ENCODE data around the gene RAD54L. TPM values are rescaled to one million over a fixed set of nuclear protein-coding genes. Genes with fewer than 3 reads are reported as not detected.
A peak's percentile ranks its signal among the peaks of the same experiment; 100 is the strongest.

RAD54L gene
- total RNA-seq, 6 donors from 2014 or later: 0.78 to 2.4 (median 1.6) TPM; not detected in 2

DNA sequence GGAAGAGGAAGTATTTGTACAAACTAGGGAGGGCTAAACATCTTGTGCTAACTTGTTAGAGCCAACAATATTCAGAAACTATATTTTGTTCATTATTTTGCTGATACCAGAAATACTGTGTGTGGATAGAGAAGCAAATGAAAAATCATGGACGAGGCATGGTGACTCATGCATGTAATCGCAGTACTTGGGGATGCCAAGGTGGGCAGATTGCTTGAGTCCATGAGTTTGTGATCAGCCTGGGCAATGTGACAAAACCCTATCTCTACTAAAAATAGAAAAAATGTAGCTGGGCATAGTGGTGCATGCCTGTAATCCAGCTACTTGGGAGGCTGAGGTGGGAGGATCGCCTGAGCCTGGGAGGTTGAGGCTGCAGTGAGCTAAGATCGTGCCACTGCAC is 42.4 kb downstream of the RAD54L start:
- H3K9me3 ChIP-seq: no peaks in the 10 kb centered on the region
- 87 to 90% methylated on average over 4 of the region's 4 CpGs for WGBS, 2 donors
- no peak overlapping the region for H3K27ac ChIP-seq
- no peak overlapping the region for H3K4me3 ChIP-seq
- no peak for DNase-seq
- ATAC-seq (ENCODE audit: low FRiP score in 2 of 2): no peak
- no peaks in the 10 kb centered on the region for H3K27me3 ChIP-seq
- peaks cover 15 to 55% (median 27%) of the 10 kb centered on the region in 4 donors for H3K36me3 ChIP-seq
- peaks cover 0 to 7% (median 2%) of the 10 kb centered on the region in 4 donors for H3K4me1 ChIP-seq
- TF ChIP-seq POLR2AphosphoS5 (IDR thresholded peaks at IDR 0.05): no peak
- TF ChIP-seq, protein P1, sequence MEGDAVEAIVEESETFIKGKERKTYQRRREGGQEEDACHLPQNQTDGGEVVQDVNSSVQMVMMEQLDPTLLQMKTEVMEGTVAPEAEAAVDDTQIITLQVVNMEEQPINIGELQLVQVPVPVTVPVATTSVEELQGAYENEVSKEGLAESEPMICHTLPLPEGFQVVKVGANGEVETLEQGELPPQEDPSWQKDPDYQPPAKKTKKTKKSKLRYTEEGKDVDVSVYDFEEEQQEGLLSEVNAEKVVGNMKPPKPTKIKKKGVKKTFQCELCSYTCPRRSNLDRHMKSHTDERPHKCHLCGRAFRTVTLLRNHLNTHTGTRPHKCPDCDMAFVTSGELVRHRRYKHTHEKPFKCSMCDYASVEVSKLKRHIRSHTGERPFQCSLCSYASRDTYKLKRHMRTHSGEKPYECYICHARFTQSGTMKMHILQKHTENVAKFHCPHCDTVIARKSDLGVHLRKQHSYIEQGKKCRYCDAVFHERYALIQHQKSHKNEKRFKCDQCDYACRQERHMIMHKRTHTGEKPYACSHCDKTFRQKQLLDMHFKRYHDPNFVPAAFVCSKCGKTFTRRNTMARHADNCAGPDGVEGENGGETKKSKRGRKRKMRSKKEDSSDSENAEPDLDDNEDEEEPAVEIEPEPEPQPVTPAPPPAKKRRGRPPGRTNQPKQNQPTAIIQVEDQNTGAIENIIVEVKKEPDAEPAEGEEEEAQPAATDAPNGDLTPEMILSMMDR (IDR thresholded peaks at IDR 0.05): no peak
- no peak for TF ChIP-seq POLR2A (IDR thresholded peaks at IDR 0.05)
- no peak for TF ChIP-seq EP300 (IDR thresholded peaks at IDR 0.05)

- Histone ChIP-seq H3K36me3 (peaks cover 11 to 55% (median 30%) of the 10 kb centered on the region in 4 donors), H3K4me1 (peaks cover 5 to 13% (median 10%) of the 10 kb centered on the region in 4 donors), H3K9me3 (no peaks in the 10 kb centered on the region), H3K27me3 (no peaks in the 10 kb centered on the region), H3K4me3 (no peak overlapping the region), H3K27ac (no peak overlapping the region)
- DNase-seq (no peak), ATAC-seq (ENCODE audit: low FRiP score in 2 of 2) (no peak)
- WGBS, 2 donors: 95 to 100% methylated on average over 2 of the region's 2 CpGs
- TF ChIP-seq, protein P1 (IDR thresholded peaks at IDR 0.05): no peak
- TF ChIP-seq POLR2A (IDR thresholded peaks at IDR 0.05) (no peak), POLR2AphosphoS5 (IDR thresholded peaks at IDR 0.05) (no peak), EP300 (IDR thresholded peaks at IDR 0.05) (no peak)
These were observed 47.7 kb downstream of the RAD54L start for GRCh38 chr1:46295306-46295705.

GRCh38 chr1:46298387-46298786 is 50.8 kb downstream of the RAD54L start:
- H3K36me3 ChIP-seq: peaks cover 11 to 44% (median 30%) of the 10 kb centered on the region in 4 donors
- TF ChIP-seq, protein P1 (IDR thresholded peaks at IDR 0.05): no peak
- TF ChIP-seq EP300 (IDR thresholded peaks at IDR 0.05): no peak
- H3K27ac ChIP-seq: peak overlapping the region in 1 of 4 donors; percentile 5

DNA sequence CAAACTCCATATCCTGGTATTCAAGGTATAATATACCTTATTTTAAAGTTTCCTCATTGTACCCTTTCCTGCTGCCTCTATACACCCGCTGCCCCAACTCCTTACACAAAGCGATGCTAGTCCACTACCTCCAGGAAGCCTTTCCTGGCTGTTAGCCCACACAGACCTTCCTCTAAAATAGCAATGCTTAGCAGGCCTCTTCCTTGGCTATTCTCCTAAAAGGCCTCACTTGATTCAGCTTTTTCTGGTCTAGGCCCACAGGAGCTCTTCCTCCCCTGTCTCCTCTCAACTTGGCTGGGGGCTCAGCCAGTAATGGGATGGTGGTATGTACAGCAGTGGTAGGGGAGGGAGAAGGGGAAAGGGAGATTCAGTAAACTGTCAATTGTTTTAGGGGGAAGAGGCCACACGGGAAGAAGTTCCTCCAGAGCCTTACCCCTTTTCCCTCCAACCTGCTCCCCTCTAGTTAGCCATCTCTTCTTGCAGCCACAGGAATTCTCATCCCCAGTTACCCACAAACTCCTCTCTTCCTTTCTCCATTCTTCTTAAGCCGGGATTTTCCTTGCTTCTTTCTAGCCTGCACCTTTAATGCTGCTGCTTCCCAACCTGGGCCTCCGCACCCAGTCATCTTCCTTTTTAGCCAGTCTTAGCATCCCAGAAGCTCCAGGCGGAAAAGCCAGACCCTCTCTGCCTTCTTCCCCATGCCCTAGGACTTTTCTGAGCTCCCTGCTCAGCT is 53.3 kb downstream of the RAD54L start:
- peak overlapping the region; percentile 60 to 89 (median 74) for H3K4me3 ChIP-seq
- DNase-seq (no peak), ATAC-seq (ENCODE audit: low FRiP score in 2 of 2) (no peak)
- peak overlapping the region; percentile 95 to 99 (median 98) for H3K27ac ChIP-seq
- peaks cover 7 to 22% (median 14%) of the 10 kb centered on the region in 4 donors for H3K36me3 ChIP-seq
- H3K4me1 ChIP-seq: peaks cover 32 to 39% (median 35%) of the 10 kb centered on the region in 4 donors
- 33 to 42% methylated on average over 6 of the region's 6 CpGs for WGBS, 2 donors
- TF ChIP-seq EP300 (IDR thresholded peaks at IDR 0.05) (no peak), POLR2AphosphoS5 (IDR thresholded peaks at IDR 0.05) (no peak)
- TF ChIP-seq, protein P1 (IDR thresholded peaks at IDR 0.05): no peak
- H3K9me3 ChIP-seq: no peaks in the 10 kb centered on the region
- no peaks in the 10 kb centered on the region for H3K27me3 ChIP-seq

More at GRCh38 chr1:46298387-46298786, 50.8 kb downstream of the RAD54L start:
- ATAC-seq (ENCODE audit: low FRiP score in 2 of 2): no peak
- no peaks in the 10 kb centered on the region for H3K27me3 ChIP-seq
- H3K4me1 ChIP-seq: peaks cover 20 to 26% (median 23%) of the 10 kb centered on the region in 4 donors
- H3K4me3 ChIP-seq: no peak overlapping the region
- DNase-seq: no peak
- H3K9me3 ChIP-seq: no peaks in the 10 kb centered on the region

DNA sequence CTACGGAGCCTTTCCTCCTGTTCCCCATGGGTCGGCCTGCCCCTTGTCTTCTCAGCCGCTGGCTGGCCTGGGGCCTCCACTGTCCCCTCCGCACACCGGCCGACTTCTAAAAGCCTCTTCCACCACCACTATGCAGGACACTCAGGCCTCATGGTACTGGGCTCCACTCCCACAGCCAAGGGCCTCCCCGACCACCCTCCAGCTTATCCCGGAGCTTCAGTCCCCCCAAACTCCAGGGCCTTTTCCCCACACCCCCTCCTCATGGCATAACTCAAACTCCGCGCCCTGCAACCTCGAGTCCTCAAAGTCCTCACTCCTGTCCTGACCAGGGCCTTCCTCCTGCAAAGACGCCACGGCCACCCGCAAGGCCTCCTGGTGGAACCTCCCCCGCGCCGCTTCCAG is 53.8 kb downstream of the RAD54L start:
- ATAC-seq (ENCODE audit: low FRiP score in 2 of 2) (no peak), DNase-seq (no peak)
- TF ChIP-seq, protein P1 (IDR thresholded peaks at IDR 0.05): no peak
- TF ChIP-seq POLR2AphosphoS5 (IDR thresholded peaks at IDR 0.05) (no peak), EP300 (IDR thresholded peaks at IDR 0.05) (no peak)
- Histone ChIP-seq H3K27me3 (no peaks in the 10 kb centered on the region), H3K27ac (peak overlapping the region; percentile 95 to 99 (median 98)), H3K9me3 (no peaks in the 10 kb centered on the region), H3K36me3 (peaks cover 7 to 16% (median 11%) of the 10 kb centered on the region in 4 donors), H3K4me1 (peaks cover 32 to 39% (median 35%) of the 10 kb centered on the region in 4 donors), H3K4me3 (peak overlapping the region; percentile 60 to 89 (median 74))
- WGBS, 2 donors: 11 to 12% methylated on average over 13 to 17 of the region's 17 CpGs
